NCI-H187 treated with DMSO at 0.1 percent for 48 hours (cell line): ENCODE results near the gene ATP8B4.
"Not testable (repeated sequence)": the region's sequence is repeated elsewhere in the genome, so short reads cannot be mapped to it uniquely, and the experiment has no call there.

Source experiments
- DNase-seq: peaks from one replicate; lab custom pipeline; 2025; lab: John Stamatoyannopoulos, UW

Gene ATP8B4

GRCh38 chr15:50140983-50141382, 21.9 kb upstream of the ATP8B4 start:
- DNase-seq: no peak

DNA sequence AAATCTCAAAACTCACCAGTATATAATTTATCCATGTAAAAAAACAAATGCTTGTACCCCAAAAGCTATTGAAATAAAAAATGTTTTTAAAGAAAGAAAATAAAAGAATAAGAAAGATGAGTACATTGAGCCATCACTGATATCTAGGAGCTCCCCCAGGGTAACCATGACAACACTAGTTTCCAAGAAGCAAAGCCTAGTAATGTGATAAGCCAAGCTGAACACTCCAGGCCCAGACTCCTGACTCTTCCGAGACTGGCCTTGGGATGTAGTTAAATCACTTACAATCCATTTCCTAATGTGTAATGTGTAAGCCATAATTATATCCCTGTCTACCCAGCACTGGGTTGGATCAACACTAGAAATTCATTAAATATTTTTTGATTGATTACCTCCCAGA, 21.1 kb upstream of the ATP8B4 start:
- no peak for DNase-seq

DNA sequence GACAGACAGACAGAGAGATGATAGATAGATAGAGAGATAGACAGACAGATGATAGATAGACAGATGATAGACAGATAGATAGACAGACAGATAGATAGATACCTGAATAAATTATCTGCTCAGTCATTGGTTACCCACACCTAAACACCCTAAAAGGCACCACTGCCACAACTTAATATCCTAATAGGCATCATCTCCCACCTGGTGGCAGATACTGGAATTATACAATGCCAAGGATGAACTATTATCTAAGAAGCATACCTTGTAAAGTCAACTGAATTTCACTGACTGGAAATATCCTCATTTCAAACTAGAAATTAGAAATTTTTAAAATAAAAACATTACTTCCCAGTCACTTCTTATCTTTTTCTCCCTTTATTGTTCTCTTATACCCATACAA, 19.4 kb upstream of the ATP8B4 start:
- no peak for DNase-seq

DNA sequence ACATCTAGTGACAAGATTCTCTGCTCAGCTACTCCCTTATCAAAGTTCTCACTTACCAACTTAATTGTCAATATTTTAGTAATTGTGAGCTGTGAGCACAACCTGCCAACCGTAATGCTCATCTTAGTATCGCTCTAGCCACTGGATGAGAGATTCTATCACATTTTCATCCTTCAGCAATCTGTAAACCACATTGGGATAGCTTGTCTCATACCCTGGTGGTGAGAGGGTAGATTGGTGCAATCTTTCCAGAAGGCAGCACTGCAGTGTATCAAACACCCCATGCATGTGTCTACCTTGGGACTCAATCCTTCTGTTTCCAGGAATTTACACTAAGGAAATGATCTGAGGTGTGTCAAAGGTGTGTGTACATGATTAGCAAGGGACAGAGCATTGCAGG, 18.9 kb upstream of the ATP8B4 start:
- DNase-seq: no peak

DNA sequence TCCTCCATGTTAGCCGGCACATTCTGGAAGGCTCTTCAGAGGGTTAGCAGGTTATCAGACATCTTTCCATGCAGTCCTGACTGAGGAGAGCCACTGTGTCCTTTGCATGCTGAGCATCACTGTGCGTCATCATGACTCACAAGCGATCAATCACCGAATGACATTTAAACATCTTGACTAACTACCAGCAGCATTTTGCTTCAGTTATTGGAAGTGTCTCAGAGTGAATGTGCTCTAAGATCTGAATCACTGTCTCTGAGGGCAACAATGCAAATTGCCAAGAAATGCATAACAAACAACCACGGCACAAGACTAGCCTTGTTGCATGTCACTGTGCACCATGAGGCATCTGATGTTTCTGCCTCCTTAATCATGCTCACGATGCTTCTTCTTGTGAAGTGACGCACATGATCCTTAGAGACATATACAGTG, 18.3 kb upstream of the ATP8B4 start:
- DNase-seq: no peak

GRCh38 chr15:50135031-50135551, 16.1 kb upstream of the ATP8B4 start:
- DNase-seq: no peak

- DNase-seq: no peak
Observed at GRCh38 chr15:50134524-50135024, 15.5 kb upstream of the ATP8B4 start.

- DNase-seq: not testable (repeated sequence)
Observed at GRCh38 chr15:50132251-50132984, 13.4 kb upstream of the ATP8B4 start.

GRCh38 chr15:50131617-50132016, 12.6 kb upstream of the ATP8B4 start:
- no peak for DNase-seq

DNA sequence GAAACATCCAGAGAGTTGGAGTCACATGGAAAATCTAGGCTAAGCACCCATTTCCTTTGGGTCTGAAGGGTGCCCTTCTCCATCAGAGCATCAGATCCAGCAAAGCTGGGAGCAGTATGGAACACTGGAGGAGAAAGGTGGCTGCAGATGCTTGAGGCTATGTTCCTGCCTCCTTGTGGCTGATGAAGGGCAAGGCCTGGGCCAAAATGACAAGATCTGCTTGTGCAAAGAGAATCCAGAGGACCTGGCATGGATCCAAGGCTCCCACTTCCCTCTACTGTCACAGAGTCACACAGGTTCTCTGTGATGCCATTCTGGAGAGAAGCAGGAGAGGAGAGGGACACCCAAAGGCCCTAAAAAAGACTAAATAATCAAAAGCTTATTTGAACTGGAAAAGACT, 9.2 kb upstream of the ATP8B4 start:
- no peak for DNase-seq

GRCh38 chr15:50127255-50127777, 8.3 kb upstream of the ATP8B4 start:
- no peak for DNase-seq

DNA sequence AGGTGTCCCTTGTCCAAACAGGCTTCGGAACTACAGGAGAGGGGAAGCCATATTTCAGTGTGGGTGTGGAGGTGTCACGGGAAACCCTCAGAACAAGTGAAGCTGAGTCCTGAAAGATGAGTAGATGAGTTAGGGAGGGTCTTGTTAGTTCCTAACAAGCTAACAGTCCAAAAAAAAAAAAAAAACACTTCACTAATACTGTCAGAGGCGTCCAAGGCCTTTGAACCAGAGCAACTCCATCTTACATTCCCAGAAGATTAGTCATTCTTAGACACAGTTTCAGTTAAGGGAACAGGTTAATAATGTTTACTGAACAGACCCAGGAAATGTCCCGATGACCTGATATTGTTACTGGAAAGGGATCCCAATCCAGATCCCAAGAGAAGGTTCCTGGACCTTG, 7.0 kb upstream of the ATP8B4 start:
- no peak for DNase-seq

GRCh38 chr15:50124631-50125030, 5.6 kb upstream of the ATP8B4 start:
- DNase-seq: no peak

DNA sequence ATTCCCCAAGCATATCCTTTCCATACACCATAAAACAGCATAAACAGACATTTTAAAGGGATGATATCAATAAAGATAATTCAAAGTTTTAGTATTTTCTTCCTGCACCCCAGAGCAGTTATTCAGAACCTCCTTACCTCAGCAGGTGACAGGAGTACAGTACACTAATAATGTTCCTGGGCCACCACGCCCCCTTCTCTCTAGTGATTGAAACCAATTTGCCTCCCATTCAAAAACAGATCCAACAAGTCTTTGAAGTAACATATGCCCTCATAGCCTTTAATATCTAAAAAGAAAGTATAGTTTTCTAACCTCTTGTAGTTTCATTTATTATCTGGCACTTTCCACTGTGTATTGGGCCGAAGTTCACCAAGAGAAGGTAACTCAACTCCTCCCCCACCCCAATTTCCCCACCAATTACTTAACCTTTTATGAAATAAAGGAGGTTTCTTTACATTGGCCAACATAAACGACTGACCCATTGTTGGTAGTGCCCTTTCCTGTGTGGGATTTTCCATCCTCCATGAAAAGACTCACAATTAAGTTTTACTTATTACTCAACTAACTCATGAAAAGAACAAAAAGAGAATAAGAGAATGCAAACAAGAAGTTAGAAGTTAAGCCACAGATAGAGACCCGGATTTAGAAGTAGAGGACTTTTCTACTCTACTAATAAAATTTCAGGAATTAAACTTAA, 5.0 kb upstream of the ATP8B4 start:
- DNase-seq: no peak

GRCh38 chr15:50120729-50121128, 1.7 kb upstream of the ATP8B4 start:
- DNase-seq: no peak

- DNase-seq: no peak
Observed at GRCh38 chr15:50117431-50118027, 1.5 kb downstream of the ATP8B4 start.

DNA sequence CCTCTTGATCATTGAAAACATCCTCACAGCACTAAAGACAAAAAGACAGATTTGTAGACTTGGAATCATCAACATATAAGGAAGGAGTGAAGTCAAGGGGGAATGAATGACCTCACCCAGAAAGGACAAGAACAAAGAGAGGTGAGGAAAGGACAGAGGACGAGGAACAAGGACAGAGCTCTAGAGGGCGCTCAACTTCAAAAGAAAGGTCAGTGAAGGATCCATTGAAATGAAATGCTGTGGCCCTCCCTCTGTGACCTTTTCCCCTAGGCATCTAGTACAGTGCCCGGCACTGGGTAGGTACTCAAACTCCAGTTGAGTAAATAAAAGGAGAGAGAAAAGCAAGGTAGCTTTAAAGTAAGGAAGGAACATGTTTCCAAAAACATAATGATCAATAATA, 2.6 kb downstream of the ATP8B4 start:
- DNase-seq: no peak

GRCh38 chr15:50113992-50114780, 4.8 kb downstream of the ATP8B4 start:
- no peak for DNase-seq

GRCh38 chr15:50113187-50113505, 5.9 kb downstream of the ATP8B4 start:
- no peak for DNase-seq

DNA sequence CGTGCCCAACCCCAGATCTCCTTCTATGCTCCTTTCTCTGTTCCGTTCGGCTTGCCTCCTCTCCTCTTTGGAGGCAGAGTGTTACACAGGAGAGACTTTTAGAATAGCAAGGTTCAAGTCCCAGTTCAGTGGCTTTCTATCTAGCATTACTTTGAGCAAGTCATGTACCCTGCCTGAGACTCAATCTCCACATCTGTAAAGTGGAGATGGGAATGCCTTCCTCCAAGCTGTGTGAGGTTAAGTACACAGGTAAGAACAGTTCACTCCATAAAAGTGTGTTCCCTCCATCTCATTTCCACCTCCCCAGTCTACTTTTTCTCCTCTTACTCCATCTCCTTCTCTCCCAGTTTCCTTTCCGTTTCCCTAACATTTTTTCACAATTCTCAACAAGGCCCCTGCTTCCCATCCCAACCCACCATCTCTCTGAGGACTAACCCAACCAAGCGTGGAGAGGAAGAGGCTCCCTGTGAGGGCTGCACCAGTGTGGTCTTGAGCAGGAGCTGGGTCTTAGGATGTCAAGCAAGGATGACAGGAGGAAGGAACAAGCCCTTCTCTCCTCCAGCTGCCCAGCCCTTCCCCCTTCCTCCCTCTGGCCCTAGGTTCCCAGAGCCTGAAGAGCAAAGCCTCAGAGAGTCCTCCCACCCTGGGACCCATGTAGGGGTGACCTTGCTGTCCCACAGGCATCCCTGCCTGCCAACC, 6.4 kb downstream of the ATP8B4 start:
- no peak for DNase-seq

- no peak for DNase-seq
Observed at GRCh38 chr15:50110285-50110684, 8.7 kb downstream of the ATP8B4 start.
